Measurements from ENCODE around the gene KRTAP21-3. TPM values are rescaled to one million over a fixed set of nuclear protein-coding genes. Genes with fewer than 3 reads are reported as not detected.
"Not testable (repeated sequence)": the region's sequence is repeated elsewhere in the genome, so short reads cannot be mapped to it uniquely, and the experiment has no call there.

The KRTAP21-3 gene
- not detected for total RNA-seq
- long read RNA-seq, donor 1: 0 reads
- long read RNA-seq, donor 2: 0 reads

GRCh38 chr21:30718239-30718909 lies at the start of gene KRTAP21-3:
KRTAP21-3 (minus strand) TSS chr21:30718777; CDS start chr21:30718759, 18 bp downstream.
- intact Hi-C loops (cut with DNase I): no loop called here
- no peak for DNase-seq (ENCODE audit: low spot score)

GRCh38 chr21:30760776-30761175 lies 42.2 kb upstream of the KRTAP21-3 start:
- DNase-seq (ENCODE audit: low spot score): no peak
- intact Hi-C loops (cut with DNase I): loop anchor here in 1 of 2 donors (10.0 kb wide), 1 partner anchor 314 kb away; no protein-coding TSS in a partner anchor

- intact Hi-C loops (cut with DNase I): no loop called here
- DNase-seq (ENCODE audit: low spot score): no peak
Observed at GRCh38 chr21:30758306-30758705, 39.7 kb upstream of the KRTAP21-3 start.

GRCh38 chr21:30755328-30755727 lies 36.8 kb upstream of the KRTAP21-3 start, which contains the start of gene KRTAP21-1:
KRTAP21-1 (minus strand) TSS chr21:30755428; CDS start chr21:30755378, 50 bp downstream.
- intact Hi-C loops (cut with DNase I); DNase-seq (ENCODE audit: low spot score): not testable (repeated sequence)

GRCh38 chr21:30747159-30747558 lies 28.6 kb upstream of the KRTAP21-3 start, which contains the start of gene KRTAP21-2:
KRTAP21-2 (minus strand) TSS chr21:30747259; CDS start chr21:30747202, 57 bp downstream.
- intact Hi-C loops (cut with DNase I): no loop called here
- no peak for DNase-seq (ENCODE audit: low spot score)

- no peak for DNase-seq (ENCODE audit: low spot score)
- intact Hi-C loops (cut with DNase I): no loop called here
Observed at GRCh38 chr21:30740462-30740861, 21.9 kb upstream of the KRTAP21-3 start.

GRCh38 chr21:30733026-30733425 lies 14.4 kb upstream of the KRTAP21-3 start:
- DNase-seq (ENCODE audit: low spot score): no peak
- intact Hi-C loops (cut with DNase I): no loop called here

- intact Hi-C loops (cut with DNase I): no loop called here
- DNase-seq (ENCODE audit: low spot score): no peak
Observed at GRCh38 chr21:30726726-30727125, 8.1 kb upstream of the KRTAP21-3 start.

GRCh38 chr21:30719401-30719800 lies 824 bp upstream of the KRTAP21-3 start:
- intact Hi-C loops (cut with DNase I): no loop called here
- no peak for DNase-seq (ENCODE audit: low spot score)

GRCh38 chr21:30717105-30717504 lies 1.5 kb downstream of the KRTAP21-3 start:
- DNase-seq (ENCODE audit: low spot score): no peak
- intact Hi-C loops (cut with DNase I): no loop called here

- intact Hi-C loops (cut with DNase I): no loop called here
- no peak for DNase-seq (ENCODE audit: low spot score)
Observed at GRCh38 chr21:30714946-30715345, 3.6 kb downstream of the KRTAP21-3 start.

- no peak for DNase-seq (ENCODE audit: low spot score)
- intact Hi-C loops (cut with DNase I): no loop called here
Observed at GRCh38 chr21:30714456-30714855, 4.1 kb downstream of the KRTAP21-3 start.

- intact Hi-C loops (cut with DNase I): no loop called here
Observed at GRCh38 chr21:30713766-30714165, 4.8 kb downstream of the KRTAP21-3 start.

GRCh38 chr21:30710499-30710898 lies 8.1 kb downstream of the KRTAP21-3 start:
- no peak for DNase-seq (ENCODE audit: low spot score)
- intact Hi-C loops (cut with DNase I): no loop called here

More at GRCh38 chr21:30713766-30714165, 4.8 kb downstream of the KRTAP21-3 start:
- no peak for DNase-seq (ENCODE audit: low spot score)

GRCh38 chr21:30707409-30707808 lies 11.2 kb downstream of the KRTAP21-3 start:
- no peak for DNase-seq (ENCODE audit: low spot score)
- intact Hi-C loops (cut with DNase I): no loop called here

- no peak for DNase-seq (ENCODE audit: low spot score)
- intact Hi-C loops (cut with DNase I): no loop called here
Observed at GRCh38 chr21:30695956-30696355, 22.6 kb downstream of the KRTAP21-3 start.

GRCh38 chr21:30689822-30690221 lies 28.8 kb downstream of the KRTAP21-3 start:
- no peak for DNase-seq (ENCODE audit: low spot score)
- intact Hi-C loops (cut with DNase I): no loop called here

- no peak for DNase-seq (ENCODE audit: low spot score)
- intact Hi-C loops (cut with DNase I): no loop called here
Observed at GRCh38 chr21:30684506-30684905, 34.1 kb downstream of the KRTAP21-3 start.

GRCh38 chr21:30680586-30680985 lies 38.0 kb downstream of the KRTAP21-3 start:
- intact Hi-C loops (cut with DNase I): no loop called here
- DNase-seq (ENCODE audit: low spot score): no peak

- intact Hi-C loops (cut with DNase I): no loop called here
- DNase-seq (ENCODE audit: low spot score): no peak
Observed at GRCh38 chr21:30676737-30677136, 41.8 kb downstream of the KRTAP21-3 start.

GRCh38 chr21:30674312-30674711 lies 44.3 kb downstream of the KRTAP21-3 start:
- intact Hi-C loops (cut with DNase I): no loop called here
- DNase-seq (ENCODE audit: low spot score): no peak
